HEK293 (cell line): ENCODE data around the gene LYPLAL1.

Source experiments
- CTCF ChIP-seq: fragments of 450-650 bp; formaldehyde crosslinking; IDR thresholded peaks from 2 replicates; pipeline ENCODE4 v1.5.1; 2016; ENCODE audit warnings: missing biosample characterization, missing genetic modification characterization
- GLI4 ChIP-seq: fragments of 450-650 bp; formaldehyde crosslinking; IDR thresholded peaks from 2 replicates; pipeline ENCODE4 v1.5.1; 2016; ENCODE audit warnings: missing biosample characterization, missing genetic modification characterization
- GLIS1 ChIP-seq: fragments of 450-650 bp; formaldehyde crosslinking; IDR thresholded peaks from 2 replicates; pipeline ENCODE4 v1.5.1; 2016; ENCODE audit warnings: missing biosample characterization, missing genetic modification characterization
- KLF1 ChIP-seq: fragments of 450-650 bp; formaldehyde crosslinking; IDR thresholded peaks from 2 replicates; pipeline ENCODE4 v1.5.1; 2016; ENCODE audit warnings: missing biosample characterization, missing genetic modification characterization
- KLF9 ChIP-seq: fragments of 450-650 bp; formaldehyde crosslinking; IDR thresholded peaks from 2 replicates; pipeline ENCODE4 v1.5.1; 2016; ENCODE audit warnings: missing biosample characterization, missing genetic modification characterization, low read depth
- YY1 ChIP-seq: fragments of 450-650 bp; formaldehyde crosslinking; IDR thresholded peaks from 2 replicates; pipeline ENCODE4 v1.5.1; 2018; ENCODE audit warnings: missing biosample characterization, missing genetic modification characterization
- ZBTB10 ChIP-seq: fragments of 450-650 bp; formaldehyde crosslinking; IDR thresholded peaks from 2 replicates; pipeline ENCODE4 v1.5.1; 2016; ENCODE audit warnings: missing biosample characterization, missing genetic modification characterization
- ZBTB11 ChIP-seq: fragments of 450-650 bp; formaldehyde crosslinking; conservative IDR thresholded peaks from 2 replicates; pipeline ENCODE4 v1.5.1; 2016; ENCODE audit warnings: low read depth, missing biosample characterization, missing genetic modification characterization
- ZBTB20 ChIP-seq: fragments of 450-650 bp; formaldehyde crosslinking; IDR thresholded peaks from 2 replicates; pipeline ENCODE4 v1.5.1; 2016; ENCODE audit warnings: missing biosample characterization, missing genetic modification characterization
- ZEB2 ChIP-seq: fragments of 450-650 bp; formaldehyde crosslinking; IDR thresholded peaks from 2 replicates; pipeline ENCODE4 v1.5.1; 2016; ENCODE audit warnings: missing biosample characterization, missing genetic modification characterization
- ZNF112 ChIP-seq: fragments of 450-650 bp; formaldehyde crosslinking; IDR thresholded peaks from 2 replicates; pipeline ENCODE4 v1.5.0; 2017; ENCODE audit warnings: missing biosample characterization, missing genetic modification characterization
- ZNF121 ChIP-seq: fragments of 450-650 bp; formaldehyde crosslinking; IDR thresholded peaks from 2 replicates; pipeline ENCODE4 v1.5.1; 2016; ENCODE audit warnings: missing biosample characterization, missing genetic modification characterization
- ZNF157 ChIP-seq: fragments of 450-650 bp; formaldehyde crosslinking; IDR thresholded peaks from 2 replicates; pipeline ENCODE4 v1.5.1; 2016; ENCODE audit warnings: missing biosample characterization, missing genetic modification characterization
- ZNF23 ChIP-seq: fragments of 450-650 bp; formaldehyde crosslinking; IDR thresholded peaks from 2 replicates; pipeline ENCODE4 v1.5.1; 2016; ENCODE audit warnings: missing biosample characterization, missing genetic modification characterization, borderline replicate concordance
- ZNF248 ChIP-seq: fragments of 450-650 bp; formaldehyde crosslinking; IDR thresholded peaks from 2 replicates; pipeline ENCODE4 v1.5.1; 2017; ENCODE audit warnings: missing biosample characterization, missing genetic modification characterization
- ZNF324 ChIP-seq: fragments of 450-650 bp; formaldehyde crosslinking; IDR thresholded peaks from 2 replicates; pipeline ENCODE4 v1.5.1; 2016; ENCODE audit warnings: missing biosample characterization, missing genetic modification characterization
- ZNF404 ChIP-seq: fragments of 450-650 bp; formaldehyde crosslinking; IDR thresholded peaks from 2 replicates; pipeline ENCODE4 v1.5.1; 2017; ENCODE audit warnings: missing biosample characterization, missing genetic modification characterization
- ZNF501 ChIP-seq: fragments of 450-650 bp; formaldehyde crosslinking; IDR thresholded peaks from 2 replicates; pipeline ENCODE4 v1.5.1; 2016; ENCODE audit warnings: missing biosample characterization, missing genetic modification characterization
- ZNF600 ChIP-seq: fragments of 450-650 bp; formaldehyde crosslinking; IDR thresholded peaks from 2 replicates; pipeline ENCODE4 v1.5.1; 2016; ENCODE audit warnings: missing biosample characterization, missing genetic modification characterization
- ZNF610 ChIP-seq: fragments of 450-650 bp; formaldehyde crosslinking; IDR thresholded peaks from 2 replicates; pipeline ENCODE4 v1.5.1; 2016; ENCODE audit warnings: missing biosample characterization, missing genetic modification characterization, borderline replicate concordance
- ZNF658 ChIP-seq: fragments of 450-650 bp; formaldehyde crosslinking; IDR thresholded peaks from 2 replicates; pipeline ENCODE4; 2016; ENCODE audit warnings: missing biosample characterization, missing genetic modification characterization
- ZNF664 ChIP-seq: fragments of 450-650 bp; formaldehyde crosslinking; IDR thresholded peaks from 2 replicates; pipeline ENCODE4 v1.5.1; 2016; ENCODE audit warnings: missing biosample characterization, missing genetic modification characterization
- ZNF785 ChIP-seq: fragments of 450-650 bp; formaldehyde crosslinking; IDR thresholded peaks from 2 replicates; pipeline ENCODE4 v1.5.1; 2016; ENCODE audit warnings: missing biosample characterization, missing genetic modification characterization
- ZNF792 ChIP-seq: fragments of 450-650 bp; formaldehyde crosslinking; IDR thresholded peaks from 2 replicates; pipeline ENCODE4 v1.5.1; 2016; ENCODE audit warnings: missing biosample characterization, missing genetic modification characterization
- ZXDB ChIP-seq: fragments of 450-650 bp; formaldehyde crosslinking; IDR thresholded peaks from 2 replicates; pipeline ENCODE4 v1.5.1; 2016; ENCODE audit warnings: missing biosample characterization, missing genetic modification characterization
- TF ChIP-seq, protein P1 (sequence below): fragments of 450-650 bp; formaldehyde crosslinking; IDR thresholded peaks from 2 replicates; pipeline ENCODE4 v1.5.1; 2016; ENCODE audit warnings: missing biosample characterization, missing genetic modification characterization
- TF ChIP-seq, protein P2 (sequence below): fragments of 450-650 bp; formaldehyde crosslinking; IDR thresholded peaks from 2 replicates; pipeline ENCODE4 v1.5.1; 2016; ENCODE audit warnings: missing biosample characterization, missing genetic modification characterization
- TF ChIP-seq, protein P3 (sequence below): fragments of 450-650 bp; formaldehyde crosslinking; IDR thresholded peaks from 2 replicates; pipeline ENCODE4 v1.5.1; 2016; ENCODE audit warnings: missing biosample characterization, missing genetic modification characterization

LYPLAL1 gene

DNA sequence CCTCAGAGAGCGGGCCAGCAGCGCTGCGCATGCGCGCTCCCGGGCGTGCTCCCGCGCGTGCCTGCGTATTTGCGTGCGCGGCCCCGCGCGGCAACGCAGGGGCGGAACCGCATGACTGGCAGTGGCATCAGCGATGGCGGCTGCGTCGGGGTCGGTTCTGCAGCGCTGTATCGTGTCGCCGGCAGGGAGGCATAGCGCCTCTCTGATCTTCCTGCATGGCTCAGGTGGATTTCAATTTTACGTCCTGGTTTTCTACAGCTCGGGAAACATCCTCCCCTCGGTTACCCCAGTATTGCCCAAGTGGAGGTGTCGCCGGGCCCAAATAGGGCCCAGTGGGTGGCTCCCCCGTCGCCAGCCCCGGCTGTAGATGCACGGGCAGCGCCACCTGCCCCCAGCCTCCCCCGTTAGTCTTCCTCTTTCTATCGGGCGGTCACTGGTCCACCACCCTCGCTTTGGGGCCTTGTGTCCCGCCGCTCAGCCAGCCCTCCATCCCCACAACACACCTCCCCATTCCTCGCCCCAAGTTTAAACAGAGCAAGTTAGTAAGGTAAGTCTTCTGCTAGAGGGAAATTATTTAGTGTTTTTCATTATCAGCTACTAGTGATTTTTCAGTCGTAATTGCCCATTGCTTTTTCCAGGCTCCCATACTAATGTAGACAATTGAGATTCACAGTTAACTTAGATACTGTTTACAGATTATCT is at the start of gene LYPLAL1 (continued):
- TF ChIP-seq, protein P1, sequence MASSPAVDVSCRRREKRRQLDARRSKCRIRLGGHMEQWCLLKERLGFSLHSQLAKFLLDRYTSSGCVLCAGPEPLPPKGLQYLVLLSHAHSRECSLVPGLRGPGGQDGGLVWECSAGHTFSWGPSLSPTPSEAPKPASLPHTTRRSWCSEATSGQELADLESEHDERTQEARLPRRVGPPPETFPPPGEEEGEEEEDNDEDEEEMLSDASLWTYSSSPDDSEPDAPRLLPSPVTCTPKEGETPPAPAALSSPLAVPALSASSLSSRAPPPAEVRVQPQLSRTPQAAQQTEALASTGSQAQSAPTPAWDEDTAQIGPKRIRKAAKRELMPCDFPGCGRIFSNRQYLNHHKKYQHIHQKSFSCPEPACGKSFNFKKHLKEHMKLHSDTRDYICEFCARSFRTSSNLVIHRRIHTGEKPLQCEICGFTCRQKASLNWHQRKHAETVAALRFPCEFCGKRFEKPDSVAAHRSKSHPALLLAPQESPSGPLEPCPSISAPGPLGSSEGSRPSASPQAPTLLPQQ (tag by site-specific recombination): peak; percentile 81
- TF ChIP-seq ZNF664 (peak; percentile 97), KLF1 (tag by site-specific recombination) (peak; percentile 69), YY1 (peak; percentile 93), ZEB2 (peak; percentile 69), ZBTB20 (tag by site-specific recombination) (peak; percentile 32; the same call in 1 of the 2 replicates), CTCF (tag by site-specific recombination) (peak; percentile 93), ZNF121 (tag by site-specific recombination) (peak; percentile 85), ZNF157 (tag by site-specific recombination) (0 out of 2 replicates have a peak, but pooled peaks have one; percentile 6), ZNF112 (no peak), ZNF501 (tag by site-specific recombination) (peak; percentile 86), KLF9 (tag by site-specific recombination) (no peak; the same call in 1 of the 2 replicates), ZBTB10 (tag by site-specific recombination) (peak; percentile 77), GLIS1 (peak; percentile 34; the same call in 1 of the 2 replicates), ZBTB11 (tag by site-specific recombination) (no peak; the same call in 1 of the 2 replicates), ZNF23 (tag by site-specific recombination) (no peak), ZXDB (tag by site-specific recombination) (peak; percentile 98), ZNF600 (tag by site-specific recombination) (peak; percentile 91), ZNF792 (tag by site-specific recombination) (no peak), GLI4 (tag by site-specific recombination) (0 out of 2 replicates have a peak, but pooled peaks have one; percentile 18), ZNF324 (peak; percentile 65), ZNF248 (tag by site-specific recombination) (no peak), ZNF610 (0 out of 2 replicates have a peak, but pooled peaks have one; percentile 46), ZNF404 (tag by site-specific recombination) (no peak), ZNF785 (tag by site-specific recombination) (no peak), ZNF658 (tag by site-specific recombination) (no peak)
- TF ChIP-seq, protein P2, sequence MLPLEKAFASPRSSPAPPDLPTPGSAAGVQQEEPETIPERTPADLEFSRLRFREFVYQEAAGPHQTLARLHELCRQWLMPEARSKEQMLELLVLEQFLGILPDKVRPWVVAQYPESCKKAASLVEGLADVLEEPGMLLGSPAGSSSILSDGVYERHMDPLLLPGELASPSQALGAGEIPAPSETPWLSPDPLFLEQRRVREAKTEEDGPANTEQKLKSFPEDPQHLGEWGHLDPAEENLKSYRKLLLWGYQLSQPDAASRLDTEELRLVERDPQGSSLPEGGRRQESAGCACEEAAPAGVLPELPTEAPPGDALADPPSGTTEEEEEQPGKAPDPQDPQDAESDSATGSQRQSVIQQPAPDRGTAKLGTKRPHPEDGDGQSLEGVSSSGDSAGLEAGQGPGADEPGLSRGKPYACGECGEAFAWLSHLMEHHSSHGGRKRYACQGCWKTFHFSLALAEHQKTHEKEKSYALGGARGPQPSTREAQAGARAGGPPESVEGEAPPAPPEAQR (tag by site-specific recombination): no peak
- TF ChIP-seq, protein P3, sequence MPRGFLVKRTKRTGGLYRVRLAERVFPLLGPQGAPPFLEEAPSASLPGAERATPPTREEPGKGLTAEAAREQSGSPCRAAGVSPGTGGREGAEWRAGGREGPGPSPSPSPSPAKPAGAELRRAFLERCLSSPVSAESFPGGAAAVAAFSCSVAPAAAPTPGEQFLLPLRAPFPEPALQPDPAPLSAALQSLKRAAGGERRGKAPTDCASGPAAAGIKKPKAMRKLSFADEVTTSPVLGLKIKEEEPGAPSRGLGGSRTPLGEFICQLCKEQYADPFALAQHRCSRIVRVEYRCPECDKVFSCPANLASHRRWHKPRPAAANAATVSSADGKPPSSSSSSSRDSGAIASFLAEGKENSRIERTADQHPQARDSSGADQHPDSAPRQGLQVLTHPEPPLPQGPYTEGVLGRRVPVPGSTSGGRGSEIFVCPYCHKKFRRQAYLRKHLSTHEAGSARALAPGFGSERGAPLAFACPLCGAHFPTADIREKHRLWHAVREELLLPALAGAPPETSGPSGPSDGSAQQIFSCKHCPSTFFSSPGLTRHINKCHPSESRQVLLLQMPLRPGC (tag by site-specific recombination): peak; percentile 55; the same call in 1 of the 2 replicates
